Activated T-helper 2 cell treated with anti-CD3 and anti-CD28 coated beads, Interferon-gamma antibody, Interleukin-2, Interleukin-4, amounts not matched to agents 10 μg/mL and 5 μg/mL and 100 μg/mL, durations not matched to agents 14 hours and 24 hours and 36 hours (primary cell): ENCODE data around the gene PDE5A. TPM values are rescaled to one million over a fixed set of nuclear protein-coding genes. Genes with fewer than 3 reads are reported as not detected.

Experiments used
- DNase-seq: peaks from one replicate; pipeline ENCODE4 v3.0.0; 2021; ENCODE audit warnings: low spot score
- H3K27ac Mint-ChIP-seq: one replicate; pipeline ENCODE4 v1.8.0; 2021; ENCODE audit warnings: mixed read lengths
- H3K27me3 Mint-ChIP-seq: one replicate; pipeline ENCODE4 v1.8.0; 2021; ENCODE audit warnings: low read depth, mixed read lengths
- H3K36me3 Mint-ChIP-seq: one replicate; pipeline ENCODE4 v1.8.0; 2021; ENCODE audit warnings: low read depth, mixed read lengths
- H3K4me1 Mint-ChIP-seq: one replicate; pipeline ENCODE4 v1.8.0; 2021; ENCODE audit warnings: low read depth, mixed read lengths
- H3K4me3 Mint-ChIP-seq: one replicate; pipeline ENCODE4 v1.8.0; 2021; ENCODE audit warnings: low read depth, mild to moderate bottlenecking, moderate library complexity, mixed read lengths
- H3K9me3 Mint-ChIP-seq: one replicate; pipeline ENCODE4 v1.8.0; 2021; ENCODE audit warnings: mixed read lengths
- intact Hi-C: fragments of 100-400 bp; cut with micrococcal nuclease; formaldehyde crosslinking; loops from one replicate; pipeline ENCODE4 v1.15.1; 2023
- total RNA-seq: library from RNA; stranded (reverse); gene quantifications from 2 replicates; pipeline ENCODE4 v1.2.3, GENCODE V29; 2022

PDE5A gene
- total RNA-seq, 1 donor from 2014 or later, result 0.32 TPM

DNA sequence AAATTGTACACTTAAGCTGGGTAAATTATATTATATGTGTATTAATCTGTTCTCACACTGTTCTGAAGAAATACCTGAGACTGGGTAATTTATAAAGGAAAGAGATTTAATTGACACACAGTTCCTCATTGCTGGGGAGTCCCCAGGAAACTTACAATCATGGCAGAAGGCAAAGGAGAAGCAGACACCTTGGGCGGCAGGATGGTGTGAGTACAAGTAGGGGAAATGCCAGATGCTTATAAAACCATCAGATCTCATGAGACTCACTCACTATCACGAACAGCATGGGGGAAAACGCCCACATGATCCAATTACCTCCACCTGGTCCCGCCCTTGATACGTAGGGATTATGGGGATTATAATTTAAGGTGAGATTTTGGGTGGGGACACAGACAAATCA lies 34.9 kb downstream of the PDE5A start:
- DNase-seq, result no peak
- intact Hi-C loops, result no loop called here
- H3K27me3 Mint-ChIP-seq, result no peaks in the 10 kb centered on the region
- no peaks in the 10 kb centered on the region for H3K36me3 Mint-ChIP-seq
- H3K27ac Mint-ChIP-seq, result no peak overlapping the region
- no peaks in the 10 kb centered on the region for H3K9me3 Mint-ChIP-seq
- H3K4me1 Mint-ChIP-seq, result no peaks in the 10 kb centered on the region
- no peak overlapping the region for H3K4me3 Mint-ChIP-seq

DNA sequence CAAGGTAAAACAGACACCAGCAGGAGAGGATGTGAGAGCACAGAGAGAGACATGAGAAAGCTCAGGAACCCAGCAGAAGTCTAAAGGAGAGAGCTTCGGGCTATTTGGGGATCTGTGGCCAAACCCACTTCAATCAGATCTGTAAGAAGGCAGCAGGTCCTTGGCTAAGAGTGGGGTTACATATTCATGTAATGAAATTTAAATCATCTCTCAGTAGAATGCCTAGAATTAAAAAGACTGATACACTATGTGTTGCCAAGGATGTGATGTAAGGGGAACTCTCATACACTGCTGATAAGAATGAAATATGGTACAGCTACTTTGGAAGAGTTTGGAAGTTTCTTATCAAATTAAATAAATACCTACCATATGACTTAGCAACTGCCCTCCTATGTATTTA lies 35.8 kb downstream of the PDE5A start:
- no peak for DNase-seq
- Mint-ChIP-seq H3K4me3 (no peak overlapping the region), H3K27ac (no peak overlapping the region), H3K36me3 (no peaks in the 10 kb centered on the region), H3K9me3 (no peaks in the 10 kb centered on the region), H3K4me1 (no peaks in the 10 kb centered on the region), H3K27me3 (no peaks in the 10 kb centered on the region)
- intact Hi-C loops, result no loop called here

DNA sequence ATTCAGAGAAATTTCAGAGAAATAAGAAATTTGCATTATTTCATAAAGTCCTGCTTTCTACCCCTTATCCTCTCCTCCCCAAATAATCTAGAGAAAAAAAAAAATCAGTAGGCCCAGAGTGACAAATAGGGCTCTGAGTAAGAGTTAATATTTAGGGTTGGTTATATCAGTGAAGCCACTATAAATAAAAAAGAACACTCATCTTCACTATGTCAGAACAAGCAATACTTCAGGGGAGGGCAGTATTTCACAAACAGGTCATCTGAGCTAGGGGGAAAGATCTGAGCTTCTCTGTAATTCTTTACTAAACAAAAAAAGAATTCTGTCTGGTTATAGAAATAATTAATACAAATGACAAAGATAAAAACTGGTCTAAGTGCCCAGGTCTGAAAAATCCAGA lies 39.4 kb downstream of the PDE5A start:
- no peaks in the 10 kb centered on the region for H3K9me3 Mint-ChIP-seq
- H3K4me3 Mint-ChIP-seq, result no peak overlapping the region
- H3K27me3 Mint-ChIP-seq, result no peaks in the 10 kb centered on the region
- no peaks in the 10 kb centered on the region for H3K36me3 Mint-ChIP-seq
- intact Hi-C loops, result no loop called here
- no peak for DNase-seq
- H3K4me1 Mint-ChIP-seq, result no peaks in the 10 kb centered on the region
- H3K27ac Mint-ChIP-seq, result no peak overlapping the region

DNA sequence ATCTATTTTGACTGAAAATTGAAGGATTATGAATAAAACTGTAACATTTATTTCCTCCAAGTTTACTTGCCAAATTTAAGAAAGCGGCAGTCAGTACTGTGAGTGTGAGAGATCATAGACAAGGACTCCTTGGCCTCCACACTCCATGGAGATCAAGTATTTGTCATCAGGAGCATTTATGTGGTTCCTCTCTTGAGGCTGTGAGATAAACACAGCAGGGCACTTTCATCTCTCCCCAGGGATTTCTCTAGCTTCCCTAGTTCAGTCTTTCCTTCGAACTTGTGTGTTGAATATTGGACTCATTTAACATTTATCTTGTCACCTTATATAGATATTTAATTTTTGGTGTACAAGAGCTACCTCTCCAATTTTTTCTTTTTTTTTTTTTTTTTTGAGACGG lies 40.8 kb downstream of the PDE5A start:
- no peak overlapping the region for H3K4me3 Mint-ChIP-seq
- H3K27me3 Mint-ChIP-seq, result peaks cover 2% of the 10 kb centered on the region
- H3K36me3 Mint-ChIP-seq, result no peaks in the 10 kb centered on the region
- H3K4me1 Mint-ChIP-seq, result no peaks in the 10 kb centered on the region
- H3K27ac Mint-ChIP-seq, result no peak overlapping the region
- no peaks in the 10 kb centered on the region for H3K9me3 Mint-ChIP-seq
- intact Hi-C loops, result no loop called here
- no peak for DNase-seq

DNA sequence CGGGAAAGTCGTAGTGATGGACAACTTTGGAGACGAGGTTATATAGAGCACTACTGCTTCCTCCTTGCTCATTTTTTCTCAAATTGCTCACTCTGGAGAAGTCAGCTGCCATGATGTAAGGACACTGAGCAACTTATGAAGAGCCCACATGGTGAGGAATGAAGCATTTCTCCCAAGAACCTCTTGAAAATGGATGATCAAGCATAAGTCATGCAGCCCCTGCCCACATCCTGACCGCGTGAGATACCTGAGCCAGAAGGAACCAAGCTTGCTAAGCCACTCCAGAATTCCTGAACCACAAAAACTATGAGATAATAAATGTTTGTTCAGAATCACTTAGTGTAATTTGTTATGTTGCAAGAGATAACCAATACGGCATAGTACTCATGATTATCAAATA lies 42.8 kb downstream of the PDE5A start:
- H3K36me3 Mint-ChIP-seq, result no peaks in the 10 kb centered on the region
- intact Hi-C loops, result no loop called here

DNA sequence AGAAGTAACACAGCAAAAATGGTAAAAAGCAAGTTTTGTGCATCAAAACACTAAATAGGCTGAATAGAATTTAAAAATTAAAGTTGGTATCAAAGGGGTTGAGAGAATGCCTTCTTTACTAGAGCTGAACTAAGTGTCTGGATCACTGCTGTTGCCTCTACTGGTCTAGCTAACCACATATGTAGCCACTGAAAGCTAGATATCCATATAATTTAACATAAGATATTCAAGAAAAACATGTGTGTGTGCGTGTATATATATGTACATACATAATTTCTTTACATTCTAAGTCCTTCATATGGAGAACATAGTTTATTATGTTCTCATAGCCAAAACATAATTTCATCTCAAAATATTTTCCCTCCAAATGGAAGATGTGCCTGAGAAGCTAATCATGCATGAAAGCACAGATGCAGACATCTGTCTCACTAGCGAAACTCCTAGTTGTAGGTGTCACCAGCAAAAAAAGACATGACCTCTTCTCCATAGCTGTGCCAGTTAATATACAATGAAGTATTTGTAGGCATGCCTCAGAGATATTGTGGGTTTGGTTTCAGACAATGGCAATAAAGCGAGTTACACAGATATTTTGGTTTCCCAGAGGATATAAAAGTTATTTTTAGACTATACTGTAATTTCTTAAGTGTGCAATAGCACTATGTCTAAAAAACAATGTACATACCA lies 47.3 kb downstream of the PDE5A start:
- Mint-ChIP-seq H3K9me3 (peaks cover 4% of the 10 kb centered on the region), H3K27me3 (peaks cover 2% of the 10 kb centered on the region), H3K4me1 (no peaks in the 10 kb centered on the region), H3K4me3 (no peak overlapping the region), H3K27ac (no peak overlapping the region), H3K36me3 (no peaks in the 10 kb centered on the region)
- DNase-seq, result no peak
- intact Hi-C loops, result no loop called here

More for the DNA sequence above, 42.8 kb downstream of the PDE5A start:
- peaks cover 2% of the 10 kb centered on the region for H3K27me3 Mint-ChIP-seq
- no peak overlapping the region for H3K27ac Mint-ChIP-seq
- H3K4me1 Mint-ChIP-seq, result no peaks in the 10 kb centered on the region
- no peak for DNase-seq
- H3K9me3 Mint-ChIP-seq, result no peaks in the 10 kb centered on the region
- no peak overlapping the region for H3K4me3 Mint-ChIP-seq

DNA sequence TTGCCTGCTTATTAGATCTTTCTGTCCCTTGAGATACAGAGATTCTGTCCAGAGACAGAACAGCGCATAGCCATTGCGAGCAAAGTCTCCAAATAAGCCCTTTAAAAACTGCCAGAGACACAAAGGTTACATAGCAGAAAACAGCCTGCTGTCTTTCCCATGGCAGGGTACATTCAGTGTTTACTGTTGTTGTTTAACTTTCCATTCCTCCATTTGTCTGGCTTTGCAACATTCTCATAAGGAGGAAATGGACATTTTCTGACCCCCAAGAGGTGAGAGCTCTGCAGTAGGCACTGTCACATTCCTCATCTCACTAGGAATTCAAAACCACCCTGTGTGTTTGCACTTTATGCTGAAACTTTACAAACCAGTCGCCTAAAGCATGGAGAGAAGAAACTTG lies 48.3 kb downstream of the PDE5A start:
- Mint-ChIP-seq H3K9me3 (peaks cover 5% of the 10 kb centered on the region), H3K27me3 (peaks cover 2% of the 10 kb centered on the region), H3K36me3 (no peaks in the 10 kb centered on the region), H3K4me1 (no peaks in the 10 kb centered on the region), H3K27ac (no peak overlapping the region), H3K4me3 (no peak overlapping the region)
- intact Hi-C loops, result no loop called here
- DNase-seq, result no peak

DNA sequence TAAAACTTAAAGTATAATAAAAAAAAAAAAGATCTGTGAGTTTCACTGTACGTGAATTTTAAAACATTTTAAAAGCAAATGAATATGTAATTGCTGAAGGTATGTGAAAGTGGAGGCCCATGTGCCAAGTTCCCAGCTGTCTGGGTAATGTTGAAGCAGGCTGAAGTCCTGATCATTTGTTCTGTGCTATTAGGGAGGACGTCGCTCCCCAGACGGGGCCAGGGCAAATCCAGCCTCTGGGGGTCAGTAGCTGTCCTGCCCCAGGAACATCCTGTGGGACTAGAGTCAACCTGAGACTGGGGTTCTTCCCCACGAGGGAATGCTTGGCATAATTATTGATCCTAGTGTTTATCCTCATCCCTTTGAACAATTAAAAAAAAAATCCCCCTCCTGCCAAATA lies 48.8 kb downstream of the PDE5A start:
- H3K4me1 Mint-ChIP-seq, result no peaks in the 10 kb centered on the region
- DNase-seq, result no peak
- intact Hi-C loops, result no loop called here
- H3K27me3 Mint-ChIP-seq, result peaks cover 2% of the 10 kb centered on the region
- no peak overlapping the region for H3K27ac Mint-ChIP-seq
- no peak overlapping the region for H3K4me3 Mint-ChIP-seq
- H3K9me3 Mint-ChIP-seq, result peaks cover 7% of the 10 kb centered on the region
- no peaks in the 10 kb centered on the region for H3K36me3 Mint-ChIP-seq

DNA sequence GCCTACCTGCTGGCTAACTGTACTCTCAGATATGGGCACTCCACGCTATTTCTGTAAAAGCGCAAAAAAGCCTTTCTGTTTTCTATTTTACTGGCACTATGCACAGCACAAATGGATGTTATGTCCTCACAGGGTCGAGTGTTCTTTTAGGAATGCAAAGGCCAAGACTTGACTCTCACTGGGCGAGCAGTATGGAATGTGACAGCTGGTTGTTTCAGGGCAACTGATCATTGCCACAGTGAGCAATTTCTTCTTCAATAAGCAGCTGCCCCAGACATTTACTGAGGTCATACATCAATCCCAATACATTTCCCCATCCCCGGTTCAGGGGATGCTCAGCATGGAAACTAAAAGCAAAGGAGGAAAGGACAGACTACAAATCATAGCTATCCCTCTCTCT lies 58.2 kb downstream of the PDE5A start:
- H3K27ac Mint-ChIP-seq, result no peak overlapping the region
- no peak for DNase-seq
- H3K4me3 Mint-ChIP-seq, result no peak overlapping the region
- no peaks in the 10 kb centered on the region for H3K4me1 Mint-ChIP-seq
- H3K36me3 Mint-ChIP-seq, result no peaks in the 10 kb centered on the region
- intact Hi-C loops, result no loop called here
- no peaks in the 10 kb centered on the region for H3K27me3 Mint-ChIP-seq
- H3K9me3 Mint-ChIP-seq, result peaks cover 7% of the 10 kb centered on the region

DNA sequence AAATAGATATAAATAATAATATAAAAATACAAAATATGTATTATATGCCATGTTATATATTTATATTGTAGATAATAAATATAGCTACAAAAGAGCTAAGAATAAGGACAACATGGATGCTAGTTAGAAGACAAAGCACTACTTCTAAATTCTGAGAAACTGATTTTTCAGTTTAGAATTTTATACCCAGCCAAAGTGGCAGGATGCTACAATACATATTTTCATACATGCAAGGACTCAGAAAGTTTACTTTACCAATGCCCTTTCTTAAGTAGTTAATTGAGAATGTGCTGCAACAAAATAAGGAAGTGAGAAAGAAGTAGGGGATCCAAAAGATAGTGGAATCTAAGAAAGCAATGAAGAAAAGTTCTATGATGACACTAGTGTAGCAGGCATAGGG lies 64.5 kb downstream of the PDE5A start:
- no peak overlapping the region for H3K27ac Mint-ChIP-seq
- H3K4me1 Mint-ChIP-seq, result no peaks in the 10 kb centered on the region
- intact Hi-C loops, result no loop called here
- no peaks in the 10 kb centered on the region for H3K27me3 Mint-ChIP-seq
- H3K9me3 Mint-ChIP-seq, result peaks cover 21% of the 10 kb centered on the region
- no peak for DNase-seq
- H3K4me3 Mint-ChIP-seq, result no peak overlapping the region
- no peaks in the 10 kb centered on the region for H3K36me3 Mint-ChIP-seq

DNA sequence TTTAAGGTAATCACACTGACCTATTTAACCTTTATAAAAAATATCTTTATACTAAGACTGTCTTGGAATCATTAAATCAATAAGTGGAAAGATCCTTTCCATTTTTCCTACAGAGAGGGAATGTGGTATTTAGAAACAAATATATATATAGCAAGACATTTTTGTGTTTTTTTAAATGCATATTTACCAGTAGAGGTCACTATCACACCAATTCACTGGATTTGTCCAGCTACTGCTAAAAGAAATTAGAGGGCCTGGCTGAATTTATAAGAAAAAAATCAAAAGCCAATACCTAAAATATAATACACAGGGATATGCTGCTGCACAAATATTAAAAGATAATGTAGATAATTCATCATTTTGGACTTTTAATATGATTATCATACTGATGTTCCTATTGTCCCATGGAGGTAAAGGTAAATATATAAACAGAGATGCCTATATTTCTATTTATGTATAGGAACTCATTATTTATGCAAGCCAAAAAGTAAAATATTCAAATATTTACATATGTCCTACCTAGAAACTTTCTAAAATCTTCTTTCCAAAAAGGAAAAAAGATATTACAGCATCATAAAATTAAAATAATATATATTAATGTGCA lies 69.5 kb downstream of the PDE5A start:
- no peak for DNase-seq
- intact Hi-C loops, result no loop called here
- Mint-ChIP-seq H3K4me3 (no peak overlapping the region), H3K27ac (no peak overlapping the region), H3K36me3 (no peaks in the 10 kb centered on the region), H3K27me3 (no peaks in the 10 kb centered on the region), H3K9me3 (peaks cover 8% of the 10 kb centered on the region), H3K4me1 (no peaks in the 10 kb centered on the region)

DNA sequence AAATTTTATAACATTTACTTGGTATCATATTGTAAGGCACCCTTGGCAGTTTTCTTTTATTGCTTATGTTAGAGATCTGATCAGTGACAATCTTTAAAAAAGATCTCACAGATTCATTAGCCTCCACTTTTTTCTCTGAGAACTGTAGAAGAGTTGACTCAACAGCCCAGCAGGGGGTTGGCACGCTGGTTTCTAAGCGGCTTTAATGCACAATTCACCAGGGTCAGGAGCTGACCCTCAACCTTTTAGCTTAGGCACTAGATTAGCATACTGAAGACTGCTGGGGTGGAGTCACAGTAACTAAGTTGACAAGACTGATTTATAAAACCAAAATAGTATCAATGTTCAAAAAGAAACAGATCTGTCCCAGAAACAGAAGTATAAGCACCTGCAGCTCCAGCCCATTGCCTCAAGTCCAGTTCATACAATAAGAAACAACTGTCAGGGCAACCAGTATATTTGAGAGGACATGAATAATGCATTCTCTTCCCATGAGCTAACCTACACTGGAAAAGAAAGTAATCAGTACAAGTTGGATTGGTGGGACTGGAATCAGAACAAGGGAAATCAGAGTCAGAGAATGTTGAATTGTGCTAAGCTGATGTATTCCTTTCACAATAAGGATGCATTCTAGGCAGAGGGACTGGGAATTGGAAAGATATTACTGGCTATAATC lies 77.6 kb downstream of the PDE5A start:
- no peaks in the 10 kb centered on the region for H3K9me3 Mint-ChIP-seq
- H3K27me3 Mint-ChIP-seq, result no peaks in the 10 kb centered on the region
- H3K4me3 Mint-ChIP-seq, result no peak overlapping the region
- no peak overlapping the region for H3K27ac Mint-ChIP-seq
- H3K36me3 Mint-ChIP-seq, result no peaks in the 10 kb centered on the region
- no peaks in the 10 kb centered on the region for H3K4me1 Mint-ChIP-seq
- intact Hi-C loops, result no loop called here
- DNase-seq, result no peak

DNA sequence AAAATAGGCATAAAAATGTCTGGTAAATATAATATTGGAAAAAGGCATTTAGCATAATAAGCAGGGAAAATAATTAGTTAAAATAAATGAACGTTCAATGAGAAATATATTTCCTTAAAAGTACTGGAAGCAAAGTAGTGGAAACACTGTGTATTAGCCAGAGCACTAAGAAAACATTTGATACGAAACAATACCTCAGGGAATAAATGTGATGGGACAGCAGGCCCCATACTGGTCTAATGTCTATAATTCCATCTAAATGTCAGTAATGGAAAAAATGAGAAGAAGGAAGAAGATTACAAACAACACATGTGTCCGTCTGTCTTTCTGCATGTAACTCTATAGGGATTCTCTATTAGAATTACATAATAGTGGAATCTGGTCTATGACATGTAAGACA lies 79.0 kb downstream of the PDE5A start:
- Mint-ChIP-seq H3K27me3 (no peaks in the 10 kb centered on the region), H3K27ac (no peak overlapping the region), H3K4me1 (no peaks in the 10 kb centered on the region), H3K4me3 (no peak overlapping the region), H3K9me3 (no peaks in the 10 kb centered on the region), H3K36me3 (no peaks in the 10 kb centered on the region)
- DNase-seq, result no peak
- intact Hi-C loops, result no loop called here
